Panc1 (cell line): ENCODE results near the gene SLC29A2. TPM values are rescaled to one million over a fixed set of nuclear protein-coding genes. Genes with fewer than 3 reads are reported as not detected.

Experiments used
- ATAC-seq: fragments of 200-7000 bp; cut with Tn5 transposase; 2 replicates; pipeline ENCODE4 v1.9.1; 2020; ENCODE audit warnings: mild to moderate bottlenecking, moderate library complexity
- BruUV-seq: library from RNA; stranded (reverse); fragments of 400-500 nt; replicated peaks from 2 replicates; lab custom pipeline; 2021; lab: Mats Ljungman, UMichigan
- CTCF ChIA-PET: fragments of 300-600 bp; sonication (Branson Sonifier 250); formaldehyde crosslinking; loops from one replicate; lab custom pipeline; 2022; ENCODE audit warnings: antibody characterized with exemption; lab: Charles Lee
- POLR2A ChIA-PET: fragments of 300-600 bp; sonication (Branson Sonifier 250); formaldehyde crosslinking; loops from one replicate; lab custom pipeline; 2022; ENCODE audit warnings: antibody characterized with exemption; lab: Charles Lee
- DNase-seq: peaks from one replicate; pipeline ENCODE4 v3.0.0-alpha.2; 2010; ENCODE audit warnings: low read depth, low spot score
- H3K27ac ChIP-seq: 2 replicates; pipeline ENCODE4 v1.5.1; 2011; ENCODE audit warnings: mild to moderate bottlenecking, low read length, inconsistent platforms
- H3K27me3 ChIP-seq: fragments of 200-500 bp; sonication (Bioruptor generic); 2 replicates; pipeline ENCODE4 v1.6.0; 2014; ENCODE audit warnings: low read length, inconsistent platforms; ENCODE audit not compliant: control insufficient read depth, insufficient read depth
- H3K36me3 ChIP-seq: fragments of 200-500 bp; sonication (Bioruptor generic); 2 replicates; pipeline ENCODE4 v1.5.1; 2014; ENCODE audit warnings: inconsistent platforms, mild to moderate bottlenecking, low read length, moderate library complexity; ENCODE audit not compliant: control insufficient read depth, insufficient read depth
- H3K4me1 ChIP-seq: 2 replicates; pipeline ENCODE4 v1.5.1; 2011; ENCODE audit warnings: inconsistent platforms, mild to moderate bottlenecking, low read length, moderate library complexity; ENCODE audit not compliant: control insufficient read depth, insufficient read depth
- H3K4me3 ChIP-seq, 2 experiments: 2 replicates each; pipeline ENCODE4 v1.5.1; 2011 to 2012; ENCODE audit warnings: low read depth in 2 of 2, low read length in 2 of 2, mild to moderate bottlenecking in 2 of 2, inconsistent platforms in 1 of 2, moderate library complexity in 1 of 2
- H3K9me3 ChIP-seq: fragments of 200-500 bp; sonication (Bioruptor generic); 2 replicates; pipeline ENCODE4 v1.5.1; 2014; ENCODE audit warnings: low read depth, mild to moderate bottlenecking, inconsistent platforms, low read length, moderate library complexity; ENCODE audit not compliant: control insufficient read depth, insufficient read depth
- CTCF ChIP-seq: fragments of 450-650 bp; IDR thresholded peaks from 2 replicates; pipeline ENCODE4 v1.5.1; 2017; ENCODE audit warnings: mild to moderate bottlenecking
- POLR2AphosphoS5 ChIP-seq: IDR thresholded peaks from 2 replicates; pipeline ENCODE4 v1.6.1; 2012; ENCODE audit warnings: mild to moderate bottlenecking, low read depth, low read length, moderate library complexity
- REST ChIP-seq, 2 experiments: IDR thresholded peaks; 2 replicates each; pipeline ENCODE4 v1.6.1; 2011 to 2012; ENCODE audit warnings: low read depth in 2 of 2, control low read depth in 1 of 2, low read length in 1 of 2, mild to moderate bottlenecking in 1 of 2, moderate library complexity in 1 of 2; ENCODE audit not compliant: insufficient read depth in 1 of 2
- SIN3A ChIP-seq: IDR thresholded peaks from 2 replicates; pipeline ENCODE4 v1.6.1; 2012; ENCODE audit warnings: low read depth, mild to moderate bottlenecking, low read length, moderate library complexity, borderline replicate concordance; ENCODE audit not compliant: insufficient read depth
- TCF7L2 ChIP-seq: IDR thresholded peaks from 2 replicates; pipeline ENCODE4 v1.6.1; 2011; ENCODE audit warnings: mild to moderate bottlenecking, low read depth, low read length, inconsistent platforms
- in situ Hi-C: cut with HindIII; loops from 2 replicates; pipeline ENCODE4 v1.10.0; 2016; ENCODE audit warnings: low sequenced_read_pairs, low pct_unique_long_range_greater_than_20kb
- intact Hi-C: fragments of 100-400 bp; cut with micrococcal nuclease; formaldehyde crosslinking; loops from one replicate; pipeline ENCODE4 v1.10.0; 2022; ENCODE audit not compliant: unreplicated experiment
- total RNA-seq: library from RNA; stranded (reverse); gene quantifications from one replicate; pipeline ENCODE4 v1.2.1, GENCODE V29; 2021; ENCODE audit not compliant: unreplicated experiment

Gene SLC29A2
- total RNA-seq, 1 experiment from 2014 or later: 28.3 TPM

- CTCF ChIA-PET: no interaction called here
- Histone ChIP-seq H3K4me3 (no peak overlapping the region), H3K36me3 (no peaks in the 10 kb centered on the region), H3K27me3 (no peaks in the 10 kb centered on the region), H3K27ac (no peak overlapping the region), H3K4me1 (peaks cover 9% of the 10 kb centered on the region), H3K9me3 (no peaks in the 10 kb centered on the region)
- no peak for ATAC-seq
- POLR2A ChIA-PET: no interaction called here
- TF ChIP-seq SIN3A (no peak), TCF7L2 (no peak), POLR2AphosphoS5 (peak; percentile 29; the same call in 1 of the 2 replicates), REST (IDR thresholded peaks at IDR 0.05; ENCODE audit: insufficient read depth in 1 of 2, low read depth in 2 of 2, low read length in 1 of 2) (no peak), CTCF (no peak)
- in situ Hi-C loops (no loop called here), intact Hi-C loops (no loop called here)
- no TSS peak for BruUV-seq
- no peak for DNase-seq
Measured at GRCh38 chr11:66366844-66367477, 4.6 kb downstream of the SLC29A2 start.

GRCh38 chr11:66365711-66366619 is 5.6 kb downstream of the SLC29A2 start:
- in situ Hi-C loops: no loop called here
- no peaks in the 10 kb centered on the region for H3K27me3 ChIP-seq
- H3K4me1 ChIP-seq: peaks cover 13% of the 10 kb centered on the region
- 0 out of 2 replicates have a peak, but pooled peaks have one; percentile 3 for ATAC-seq
- BruUV-seq: no TSS peak
- no peaks in the 10 kb centered on the region for H3K36me3 ChIP-seq
- DNase-seq: no peak
- CTCF ChIA-PET: no interaction called here
- intact Hi-C loops: no loop called here
- POLR2A ChIA-PET: interaction anchor here (0.5 to 0.7 kb wide), 2 partner anchors 53 to 78 kb away, joined by 3 read pairs; no protein-coding TSS in a partner anchor
- no peak for TF ChIP-seq REST (IDR thresholded peaks at IDR 0.05; ENCODE audit: insufficient read depth in 1 of 2, low read depth in 2 of 2, low read length in 1 of 2)
- no peak; the same call in 1 of the 2 replicates for TF ChIP-seq POLR2AphosphoS5
- no peak for TF ChIP-seq CTCF
- TF ChIP-seq TCF7L2: no peak
- TF ChIP-seq SIN3A: no peak
- no peaks in the 10 kb centered on the region for H3K9me3 ChIP-seq
- H3K4me3 ChIP-seq: no peak overlapping the region
- H3K27ac ChIP-seq: no peak overlapping the region; the same call in 1 of the 2 replicates
